HG03097 (cell line): ENCODE data around the gene DOK5.
A peak's percentile ranks its signal among the peaks of the same experiment; 100 is the strongest.

ENCODE experiments used
- ATAC-seq: cut with Tn5 transposase; IDR thresholded peaks from one replicate; pipeline ENCODE4 v1.9.1; 2021; ENCODE audit not compliant: unreplicated experiment, low FRiP score

DOK5 gene

DNA sequence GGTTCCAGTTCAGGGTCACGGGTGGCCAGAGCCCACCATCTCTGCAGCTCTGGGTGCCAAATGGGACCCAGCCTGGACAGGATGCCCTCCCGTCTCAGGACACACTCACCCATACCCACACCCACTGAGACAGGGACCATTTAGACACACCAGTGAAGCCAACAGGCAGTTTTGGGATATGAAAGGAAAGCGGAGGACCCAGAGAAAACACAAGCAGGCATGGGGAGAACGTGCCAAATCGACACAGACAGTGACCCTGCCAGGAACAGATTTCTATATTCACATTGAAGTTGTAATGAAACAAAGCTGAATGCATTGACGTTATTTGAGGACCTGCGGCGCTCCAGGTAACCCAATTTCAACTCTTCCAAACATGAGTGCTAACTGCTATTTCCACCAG is 164.5 kb downstream of the DOK5 start:
- ATAC-seq: no peak

- no peak for ATAC-seq
These were observed 165.4 kb downstream of the DOK5 start for GRCh38 chr20:54640800-54641199.

GRCh38 chr20:54642864-54643667 is 167.7 kb downstream of the DOK5 start:
- no peak for ATAC-seq

DNA sequence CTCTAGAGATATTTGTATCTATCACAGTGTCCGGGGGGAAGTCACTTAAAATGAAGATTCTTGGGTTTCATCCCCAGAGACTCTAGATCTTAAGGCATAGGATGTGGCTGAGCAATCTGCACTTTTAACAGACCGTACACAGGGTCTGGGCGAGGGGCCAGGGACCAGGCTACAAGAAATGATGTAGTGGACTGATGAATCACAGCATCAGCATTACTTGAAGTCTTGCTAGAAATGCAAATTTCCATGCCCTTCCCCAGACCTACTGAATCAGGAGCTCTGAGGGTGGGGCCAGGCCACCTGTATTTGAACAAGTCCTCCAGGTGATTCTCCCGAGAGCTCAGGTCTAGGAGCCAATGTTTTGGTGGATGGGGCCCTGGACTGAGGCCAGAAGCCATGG is 168.4 kb downstream of the DOK5 start:
- no peak for ATAC-seq

GRCh38 chr20:54645445-54646155 is 170.2 kb downstream of the DOK5 start:
- no peak for ATAC-seq

DNA sequence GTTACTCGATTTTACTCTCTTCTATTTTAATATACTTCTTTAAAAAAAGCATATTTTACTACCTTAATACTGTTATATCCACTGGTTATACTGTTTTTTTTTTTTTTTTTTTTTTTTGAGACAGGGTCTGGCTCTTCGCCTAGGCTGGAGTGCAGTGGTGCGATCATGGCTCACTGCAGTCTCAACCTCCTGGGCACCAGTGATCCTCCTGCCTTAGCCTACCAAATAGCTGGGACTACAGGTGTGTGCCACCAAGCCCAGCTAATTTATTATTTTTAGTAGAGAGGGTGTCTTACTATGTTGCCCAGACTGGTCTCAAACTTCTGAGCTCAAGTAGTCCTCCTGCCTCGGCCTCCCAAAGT is 170.7 kb downstream of the DOK5 start:
- no peak for ATAC-seq

- no peak for ATAC-seq
These were observed 173.2 kb downstream of the DOK5 start for GRCh38 chr20:54648421-54649142.

DNA sequence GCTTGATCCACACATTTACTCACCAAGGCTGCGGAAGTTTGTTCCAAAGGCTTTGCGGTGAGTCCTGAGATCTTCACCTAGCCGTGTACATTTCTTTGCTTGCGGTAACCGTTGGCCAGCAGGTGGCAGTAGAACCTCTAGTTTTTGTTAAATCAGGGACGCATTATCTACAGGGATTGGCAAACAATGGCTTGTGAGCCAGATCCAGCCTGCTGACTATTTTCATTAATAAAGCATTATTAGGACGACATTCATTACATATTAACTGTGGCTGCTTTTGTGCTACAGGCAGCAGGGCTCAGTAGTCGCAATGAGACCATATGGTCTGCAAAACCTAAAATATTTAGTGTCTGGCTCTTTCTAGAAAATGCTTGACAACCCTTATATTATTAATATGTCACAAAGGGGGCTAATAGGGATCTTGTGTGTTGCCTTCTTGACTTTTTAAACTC is 174.1 kb downstream of the DOK5 start:
- no peak for ATAC-seq

DNA sequence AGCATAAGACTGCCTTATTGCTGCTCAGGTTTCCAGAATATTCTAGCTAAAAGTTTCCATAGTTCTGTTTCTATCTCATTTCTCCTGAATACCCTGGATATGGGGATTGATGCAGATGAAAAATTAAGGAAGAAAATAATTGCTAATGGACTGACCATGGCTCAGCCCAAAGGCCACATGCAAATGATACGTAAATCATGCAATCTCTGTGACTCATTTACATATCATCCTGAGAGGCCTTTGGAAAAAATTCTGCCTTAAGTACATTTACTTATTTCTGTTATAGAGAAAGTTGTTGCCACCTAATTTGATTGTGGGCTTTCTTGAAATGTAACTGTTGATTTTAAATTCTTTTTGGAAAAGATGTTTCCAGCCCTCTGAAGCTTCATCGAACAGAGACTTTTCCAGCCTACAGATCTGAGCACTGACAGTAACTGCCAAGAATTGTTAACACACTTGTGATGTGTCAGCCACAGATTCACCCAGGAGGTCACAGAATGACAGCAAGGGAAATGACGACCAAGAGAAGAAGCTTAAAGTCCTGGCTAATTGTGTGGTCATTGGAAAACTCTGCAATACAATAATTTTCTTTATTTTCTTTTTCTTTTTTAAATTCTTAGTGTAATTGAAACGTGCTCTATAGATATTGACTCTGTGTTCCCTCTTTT is 174.8 kb downstream of the DOK5 start:
- no peak for ATAC-seq

DNA sequence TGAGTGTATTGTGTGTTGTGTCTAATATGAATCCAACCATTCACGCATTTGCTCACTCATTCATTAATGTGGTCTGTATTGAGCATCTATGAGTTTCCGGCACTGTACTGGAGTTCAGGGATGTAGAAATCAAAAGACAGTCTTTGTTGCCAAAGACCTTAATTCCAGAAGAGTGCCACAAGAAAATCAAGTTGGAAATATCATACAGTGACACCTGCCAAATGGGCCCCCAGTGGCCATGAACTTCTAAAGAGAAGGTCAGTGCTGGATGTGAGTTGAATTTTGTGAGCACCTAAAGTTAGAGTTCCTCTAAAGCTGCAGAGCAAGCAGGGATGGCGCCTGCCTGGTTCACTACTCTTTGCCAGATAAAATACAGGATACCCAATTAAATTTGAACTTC is 175.9 kb downstream of the DOK5 start:
- ATAC-seq: no peak

- ATAC-seq: no peak
These were observed 179.1 kb downstream of the DOK5 start for GRCh38 chr20:54654450-54654849.

GRCh38 chr20:54657268-54657826 is 182.0 kb downstream of the DOK5 start:
- ATAC-seq: no peak

DNA sequence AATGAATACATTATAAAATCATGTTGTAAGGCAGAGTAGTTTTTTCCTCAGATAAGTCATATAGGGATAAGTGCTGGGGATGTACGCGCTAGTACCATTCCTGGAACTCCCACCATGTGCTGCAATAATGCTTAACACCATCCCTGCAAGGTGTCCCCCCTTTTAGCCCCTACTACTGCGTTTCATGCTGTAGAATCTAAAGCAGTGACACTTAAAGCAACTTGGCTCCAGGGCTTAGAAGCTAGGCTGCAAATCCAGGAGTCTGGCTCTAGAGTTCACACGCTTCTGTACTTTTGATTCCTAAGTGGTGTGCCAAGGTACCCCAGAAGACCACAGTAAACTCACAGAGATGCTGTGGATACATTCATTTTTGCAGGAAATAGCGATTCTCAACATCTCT is 183.1 kb downstream of the DOK5 start:
- no peak for ATAC-seq

GRCh38 chr20:54661265-54661664 is 185.9 kb downstream of the DOK5 start:
- ATAC-seq: no peak

- no peak for ATAC-seq
These were observed 186.6 kb downstream of the DOK5 start for GRCh38 chr20:54661880-54662465.

DNA sequence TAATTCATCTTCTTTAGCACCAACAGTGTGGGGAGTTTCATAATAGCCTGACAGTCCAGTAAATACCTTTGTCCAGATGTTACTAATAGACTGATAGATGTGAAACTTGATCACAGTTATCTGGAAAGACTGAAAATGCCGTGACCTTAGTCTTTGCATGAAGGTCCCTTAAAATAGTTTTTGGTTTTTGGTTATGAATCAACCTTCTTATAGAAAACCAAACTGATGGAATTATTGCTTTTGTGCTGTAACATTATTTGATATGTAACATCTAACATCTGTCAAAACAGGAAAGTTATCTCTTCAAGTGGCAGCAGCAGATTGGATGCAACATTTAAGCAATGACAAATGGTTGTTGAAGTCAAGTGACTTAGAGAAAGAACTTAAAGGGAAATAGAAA is 190.4 kb downstream of the DOK5 start:
- no peak for ATAC-seq

DNA sequence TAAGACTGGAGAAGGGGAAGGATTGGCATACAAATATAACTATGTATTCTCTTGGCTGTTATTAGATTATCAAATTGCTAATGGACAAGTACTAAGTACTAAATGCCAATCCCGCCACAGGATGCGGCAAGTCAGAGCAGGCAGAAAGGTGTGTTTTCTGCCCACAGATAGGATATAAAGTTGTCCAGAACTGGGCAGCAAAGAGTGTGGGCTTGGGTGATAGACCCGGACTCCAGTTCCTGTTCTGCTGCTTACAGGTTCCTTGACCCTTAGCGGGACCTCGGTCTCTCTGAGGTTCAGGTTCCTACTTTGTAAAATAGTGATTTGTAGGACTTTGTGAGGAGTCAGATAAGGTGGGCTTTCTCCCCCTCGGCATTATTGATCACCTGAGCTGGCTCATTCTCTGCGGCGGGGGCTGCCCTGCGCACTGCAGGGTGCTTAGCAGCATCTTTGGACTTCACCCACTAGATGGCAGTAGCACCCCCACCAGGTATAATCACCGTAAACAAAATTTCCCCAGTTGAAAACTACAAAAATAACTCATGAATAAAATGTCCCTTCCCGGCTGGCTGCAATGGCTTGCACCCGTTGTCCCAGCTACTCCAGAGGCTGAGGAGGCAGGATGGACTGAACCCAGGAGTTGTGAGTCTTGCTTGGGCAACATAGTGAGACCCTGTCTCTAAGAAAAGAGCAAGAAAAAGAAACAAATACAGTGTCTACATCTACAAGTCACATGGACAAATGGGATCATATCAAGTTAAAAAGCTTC is 193.1 kb downstream of the DOK5 start:
- peak; percentile 52 for ATAC-seq

GRCh38 chr20:54669040-54669363 is 193.6 kb downstream of the DOK5 start:
- no peak for ATAC-seq

DNA sequence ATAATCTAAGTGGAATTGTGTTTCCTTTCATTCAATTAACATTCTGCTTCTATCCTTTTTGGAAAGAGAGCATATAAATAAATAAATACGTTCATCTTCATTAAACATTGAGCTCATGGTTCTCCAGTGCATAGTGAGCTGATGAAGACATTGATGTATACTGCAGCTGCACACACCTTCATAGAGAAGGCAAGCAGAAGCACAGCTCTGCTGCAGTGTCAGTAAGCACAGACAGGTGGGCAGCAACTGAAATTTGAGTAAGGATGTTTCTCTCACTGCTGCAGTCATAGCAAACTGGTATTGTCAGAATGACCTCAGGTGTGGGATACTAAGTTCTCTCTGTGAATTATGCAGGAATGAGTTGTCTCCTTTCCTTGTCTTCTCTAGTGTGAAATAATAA is 202.9 kb downstream of the DOK5 start:
- no peak for ATAC-seq

- no peak for ATAC-seq
These were observed 205.0 kb downstream of the DOK5 start for GRCh38 chr20:54680439-54680838.
